Panc1 (cell line): Measurements from ENCODE around the gene CNEP1R1.

Experiments used
- CTCF ChIP-seq: fragments of 450-650 bp; IDR thresholded peaks from 2 replicates; pipeline ENCODE4 v1.5.1; 2017; ENCODE audit warnings: mild to moderate bottlenecking
- REST ChIP-seq, 2 experiments: IDR thresholded peaks; 2 replicates each; pipeline ENCODE4 v1.6.1; 2011 to 2012; ENCODE audit warnings: low read depth in 2 of 2, control low read depth in 1 of 2, low read length in 1 of 2, mild to moderate bottlenecking in 1 of 2, moderate library complexity in 1 of 2; ENCODE audit not compliant: insufficient read depth in 1 of 2
- SIN3A ChIP-seq: IDR thresholded peaks from 2 replicates; pipeline ENCODE4 v1.6.1; 2012; ENCODE audit warnings: low read depth, mild to moderate bottlenecking, low read length, moderate library complexity, borderline replicate concordance; ENCODE audit not compliant: insufficient read depth

- TF ChIP-seq CTCF (no peak), REST (IDR thresholded peaks at IDR 0.05; ENCODE audit: insufficient read depth in 1 of 2, low read depth in 2 of 2, low read length in 1 of 2) (no peak), SIN3A (no peak)
Observed at GRCh38 chr16:50007744-50008143, 17.3 kb upstream of the CNEP1R1 start.
